Measurements from ENCODE around the gene VILL. TPM values are rescaled to one million over a fixed set of nuclear protein-coding genes. Genes with fewer than 3 reads are reported as not detected.
A peak's percentile ranks its signal among the peaks of the same experiment; 100 is the strongest.

The VILL gene
- total RNA-seq, 4 donors from 2014 or later = 8.9 to 20.1 (median 18.0) TPM

- WGBS, 2 donors = 40 to 44% methylated on average over 6 of the region's 6 CpGs
- H3K4me3 ChIP-seq (ENCODE audit: low read depth, poor library complexity, severe bottlenecking) = peak overlapping the region; percentile 46
- DNase-seq (ENCODE audit: low spot score in 2 of 2) = no peak
- intact Hi-C loops (cut with DNase I; ENCODE audit: low total_unique reads) = no loop called here
- TF ChIP-seq POLR2A (IDR thresholded peaks at IDR 0.05) (no peak), CTCF (IDR thresholded peaks at IDR 0.05) (no peak)
These were observed 2.9 kb downstream of the VILL start for GRCh38 chr3:37993460-37993819.

- intact Hi-C loops (cut with DNase I; ENCODE audit: low total_unique reads) = no loop called here
These were observed 3.4 kb downstream of the VILL start for GRCh38 chr3:37993820-37994638.

GRCh38 chr3:37994639-37994972 lies 4.0 kb downstream of the VILL start:
- intact Hi-C loops (cut with DNase I; ENCODE audit: low total_unique reads) = no loop called here
- no peak for DNase-seq (ENCODE audit: low spot score in 2 of 2)
- TF ChIP-seq CTCF (IDR thresholded peaks at IDR 0.05) (no peak), POLR2A (IDR thresholded peaks at IDR 0.05) (no peak)
- 16 to 19% methylated on average over 2 of the region's 2 CpGs for WGBS, 2 donors
- peak overlapping the region; percentile 46 for H3K4me3 ChIP-seq (ENCODE audit: low read depth, poor library complexity, severe bottlenecking)

More at GRCh38 chr3:37993820-37994638, 3.4 kb downstream of the VILL start:
- peak overlapping the region; percentile 46 for H3K4me3 ChIP-seq (ENCODE audit: low read depth, poor library complexity, severe bottlenecking)
- DNase-seq (ENCODE audit: low spot score in 2 of 2) = peak; percentile 75 to 97
- 1 to 3% methylated on average over 41 to 45 of the region's 49 CpGs for WGBS, 2 donors
- no peak for TF ChIP-seq CTCF (IDR thresholded peaks at IDR 0.05)
- TF ChIP-seq POLR2A (IDR thresholded peaks at IDR 0.05) = no peak

- WGBS, 2 donors = 83 to 85% methylated on average over 10 of the region's 10 CpGs
- H3K4me3 ChIP-seq (ENCODE audit: low read depth, poor library complexity, severe bottlenecking) = no peak overlapping the region
- DNase-seq (ENCODE audit: low spot score in 2 of 2) = no peak
- intact Hi-C loops (cut with DNase I; ENCODE audit: low total_unique reads) = no loop called here
- TF ChIP-seq CTCF (IDR thresholded peaks at IDR 0.05) (no peak), POLR2A (IDR thresholded peaks at IDR 0.05) (no peak)
These were observed 5.4 kb downstream of the VILL start for GRCh38 chr3:37995652-37996641.

GRCh38 chr3:37996785-37997301 lies 6.3 kb downstream of the VILL start:
- WGBS, 2 donors = 41 to 45% methylated on average over 7 of the region's 7 CpGs
- intact Hi-C loops (cut with DNase I; ENCODE audit: low total_unique reads) = no loop called here
- DNase-seq (ENCODE audit: low spot score in 2 of 2) = peak; percentile 81 to 94

More at GRCh38 chr3:37996785-37997301, 6.3 kb downstream of the VILL start:
- no peak overlapping the region for H3K4me3 ChIP-seq (ENCODE audit: low read depth, poor library complexity, severe bottlenecking)
- TF ChIP-seq POLR2A (IDR thresholded peaks at IDR 0.05) = no peak
- TF ChIP-seq CTCF (IDR thresholded peaks at IDR 0.05) = peak in 1 of 3 donors; percentile 80
